Adipocyte (in vitro differentiated cells): Measurements from ENCODE around the gene AMDHD2.

Source experiments
- DNase-seq: peaks from one replicate; pipeline ENCODE4 v3.0.0-alpha.2; 2015; ENCODE audit warnings: low read depth
- H3K27me3 ChIP-seq: replicated peaks from 2 replicates; pipeline ENCODE4 v1.7.0; 2013; ENCODE audit warnings: mild to moderate bottlenecking, low read length, moderate library complexity; ENCODE audit not compliant: control insufficient read depth, insufficient read depth
- H3K36me3 ChIP-seq: 2 replicates; pipeline ENCODE4 v1.7.0; 2013; ENCODE audit warnings: low read length, mild to moderate bottlenecking, moderate library complexity; ENCODE audit not compliant: control insufficient read depth, insufficient read depth, severe bottlenecking
- H3K4me1 ChIP-seq: 2 replicates; pipeline ENCODE4 v1.7.0; 2013; ENCODE audit warnings: mild to moderate bottlenecking, low read length, moderate library complexity; ENCODE audit not compliant: control insufficient read depth, insufficient read depth
- H3K4me3 ChIP-seq: 2 replicates; pipeline ENCODE4 v1.7.0; 2013; ENCODE audit warnings: mild to moderate bottlenecking, low read length, moderate library complexity
- H3K9ac ChIP-seq: 2 replicates; pipeline ENCODE4 v1.7.0; 2013; ENCODE audit warnings: mild to moderate bottlenecking, low read length, moderate library complexity
- H3K9me3 ChIP-seq: 2 replicates; pipeline ENCODE4 v1.7.0; 2013; ENCODE audit warnings: mild to moderate bottlenecking, low read length, moderate library complexity; ENCODE audit not compliant: control insufficient read depth

The AMDHD2 gene

GRCh38 chr16:2526135-2526534 lies 6.0 kb downstream of the AMDHD2 start:
- Histone ChIP-seq H3K4me3 (no peak overlapping the region), H3K36me3 (peaks cover 67% of the 10 kb centered on the region)

DNA sequence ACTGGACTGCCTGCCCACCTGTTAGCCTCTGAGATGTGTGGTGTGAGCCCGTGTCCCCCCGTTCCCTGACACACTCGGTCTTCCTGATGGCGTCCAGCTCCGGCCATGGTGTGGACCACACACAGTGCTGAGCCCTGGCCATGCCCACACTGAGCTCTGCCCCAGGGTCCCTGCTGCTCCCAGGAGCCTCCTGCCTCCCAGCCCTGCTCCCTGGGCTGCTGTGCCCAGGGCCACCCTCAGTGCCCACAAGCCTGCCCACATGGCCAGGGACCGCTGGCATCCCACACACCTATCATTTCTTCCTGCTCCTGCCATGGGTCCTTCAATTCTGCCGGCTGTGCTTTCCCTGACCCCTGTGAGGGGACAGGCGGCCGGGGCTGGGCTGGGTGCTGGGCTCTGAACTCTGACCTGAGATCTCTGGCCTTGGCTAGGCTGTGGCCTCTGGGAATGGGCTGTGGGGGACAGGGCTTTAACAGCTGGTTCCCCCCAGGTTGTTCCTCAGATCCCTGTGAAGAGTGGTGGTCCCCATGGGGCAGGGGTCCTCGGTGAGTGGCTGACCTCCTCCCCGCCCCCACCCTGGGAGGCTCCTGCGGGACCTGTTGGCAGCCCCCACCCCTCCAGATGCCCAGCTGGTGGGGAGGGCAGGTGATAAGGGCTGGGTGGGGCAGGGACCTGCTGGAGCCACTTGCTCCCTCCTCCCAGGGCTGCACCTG lies 7.1 kb downstream of the AMDHD2 start:
- peaks cover 4% of the 10 kb centered on the region for H3K4me1 ChIP-seq
- no peak overlapping the region for H3K4me3 ChIP-seq
- DNase-seq = no peak
- H3K27me3 ChIP-seq = no peaks in the 10 kb centered on the region
- H3K9ac ChIP-seq = no peak overlapping the region
- no peaks in the 10 kb centered on the region for H3K9me3 ChIP-seq
- peaks cover 67% of the 10 kb centered on the region for H3K36me3 ChIP-seq

More at GRCh38 chr16:2526135-2526534, 6.0 kb downstream of the AMDHD2 start:
- H3K4me1 ChIP-seq = peaks cover 4% of the 10 kb centered on the region
- H3K9me3 ChIP-seq = no peaks in the 10 kb centered on the region
- DNase-seq = no peak
- no peak overlapping the region for H3K9ac ChIP-seq
- H3K27me3 ChIP-seq = no peaks in the 10 kb centered on the region

DNA sequence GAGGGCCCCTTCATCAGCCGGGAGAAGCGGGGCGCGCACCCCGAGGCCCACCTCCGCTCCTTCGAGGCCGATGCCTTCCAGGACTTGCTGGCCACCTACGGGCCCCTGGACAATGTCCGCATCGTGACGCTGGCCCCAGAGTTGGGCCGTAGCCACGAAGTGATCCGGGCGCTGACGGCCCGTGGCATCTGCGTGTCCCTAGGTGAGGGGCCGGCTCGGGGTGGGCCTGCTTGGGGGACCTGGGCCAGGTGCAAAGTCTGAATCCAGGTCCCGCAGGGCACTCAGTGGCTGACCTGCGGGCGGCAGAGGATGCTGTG lies 7.6 kb downstream of the AMDHD2 start:
- peaks cover 64% of the 10 kb centered on the region for H3K36me3 ChIP-seq
- no peaks in the 10 kb centered on the region for H3K27me3 ChIP-seq
- no peak overlapping the region for H3K9ac ChIP-seq
- no peak overlapping the region for H3K4me3 ChIP-seq
- peaks cover 8% of the 10 kb centered on the region for H3K4me1 ChIP-seq
- no peaks in the 10 kb centered on the region for H3K9me3 ChIP-seq
- DNase-seq = no peak

DNA sequence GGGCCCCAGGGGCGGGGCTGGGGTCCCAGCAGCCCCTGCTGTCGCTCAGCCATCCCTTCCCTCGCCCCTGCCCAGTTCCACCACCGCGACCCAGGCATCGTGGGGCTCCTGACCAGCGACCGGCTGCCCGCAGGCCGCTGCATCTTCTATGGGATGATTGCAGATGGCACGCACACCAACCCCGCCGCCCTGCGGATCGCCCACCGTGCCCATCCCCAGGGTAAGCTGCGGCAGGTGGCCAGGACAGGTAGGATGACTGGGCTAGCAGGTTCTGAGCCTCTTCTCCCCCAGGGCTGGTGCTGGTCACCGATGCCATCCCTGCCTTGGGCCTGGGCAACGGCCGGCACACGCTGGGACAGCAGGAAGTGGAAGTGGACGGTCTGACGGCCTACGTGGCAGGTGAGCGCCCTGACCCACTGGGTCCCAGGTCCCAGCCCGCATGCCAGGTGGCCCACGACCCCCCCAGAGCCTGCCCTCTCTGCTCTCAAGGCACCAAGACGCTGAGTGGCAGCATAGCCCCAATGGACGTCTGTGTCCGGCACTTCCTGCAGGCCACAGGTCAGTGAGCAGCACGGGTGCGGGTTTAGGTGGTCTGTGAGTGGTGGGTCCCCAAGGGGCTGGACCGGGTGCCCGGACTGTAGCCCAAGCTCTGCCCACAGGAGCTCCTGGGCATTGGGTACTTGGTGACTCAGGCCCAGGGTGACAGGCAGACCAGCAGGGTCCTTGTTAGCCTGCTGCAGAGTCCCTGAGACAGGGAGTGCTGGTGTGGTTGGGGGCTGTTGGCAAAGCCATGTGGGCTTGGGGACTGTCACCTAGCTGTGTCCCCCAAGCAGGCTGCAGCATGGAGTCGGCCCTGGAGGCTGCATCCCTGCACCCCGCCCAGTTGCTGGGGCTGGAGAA lies 8.2 kb downstream of the AMDHD2 start:
- peaks cover 59% of the 10 kb centered on the region for H3K36me3 ChIP-seq
- H3K9me3 ChIP-seq = no peaks in the 10 kb centered on the region
- H3K4me3 ChIP-seq = no peak overlapping the region
- no peak for DNase-seq
- peaks cover 11% of the 10 kb centered on the region for H3K4me1 ChIP-seq
- no peak overlapping the region for H3K9ac ChIP-seq
- no peaks in the 10 kb centered on the region for H3K27me3 ChIP-seq

DNA sequence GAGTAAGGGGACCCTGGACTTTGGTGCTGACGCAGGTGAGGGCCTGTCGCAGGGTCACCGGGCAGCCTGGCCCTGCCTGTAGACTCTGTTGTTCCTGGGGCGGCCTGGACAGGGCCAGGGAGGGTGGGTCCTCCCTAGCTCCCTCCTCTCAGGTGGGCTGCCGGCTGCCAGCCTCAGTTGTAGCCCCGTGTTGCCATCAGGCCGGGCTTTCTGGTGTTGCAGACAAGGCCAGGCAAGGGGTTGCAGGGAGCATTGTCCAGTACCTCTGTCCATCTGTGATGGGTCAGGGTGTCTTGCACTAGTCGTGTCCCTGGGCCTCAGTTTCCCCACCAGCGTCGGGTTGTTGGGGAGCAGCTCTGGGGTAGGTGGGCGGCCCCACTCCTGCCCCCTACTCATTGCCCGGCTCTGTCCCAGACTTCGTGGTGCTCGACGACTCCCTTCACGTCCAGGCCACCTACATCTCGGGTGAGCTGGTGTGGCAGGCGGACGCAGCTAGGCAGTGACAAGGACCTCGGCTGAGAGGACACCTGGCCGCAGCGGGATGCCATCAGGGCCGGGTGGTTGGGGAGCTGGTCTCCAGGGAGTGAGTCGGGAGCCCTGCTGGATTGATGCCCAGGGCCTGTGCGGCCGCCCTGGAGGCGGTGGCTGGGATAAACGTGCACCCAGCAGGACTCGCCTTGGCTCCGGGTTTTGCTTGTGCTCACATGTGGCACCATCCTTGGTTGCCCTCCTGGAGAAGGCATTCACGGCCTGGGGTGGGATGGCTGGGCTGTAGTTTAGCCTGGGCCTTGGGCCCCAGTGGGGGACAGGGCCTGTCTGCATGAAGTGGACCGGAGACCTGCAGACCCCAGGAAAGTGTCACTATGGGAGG lies 9.1 kb downstream of the AMDHD2 start:
- DNase-seq = no peak
- no peak overlapping the region for H3K9ac ChIP-seq
- H3K4me1 ChIP-seq = peaks cover 11% of the 10 kb centered on the region
- H3K36me3 ChIP-seq = peaks cover 50% of the 10 kb centered on the region
- H3K9me3 ChIP-seq = no peaks in the 10 kb centered on the region
- no peaks in the 10 kb centered on the region for H3K27me3 ChIP-seq
- H3K4me3 ChIP-seq = no peak overlapping the region

DNA sequence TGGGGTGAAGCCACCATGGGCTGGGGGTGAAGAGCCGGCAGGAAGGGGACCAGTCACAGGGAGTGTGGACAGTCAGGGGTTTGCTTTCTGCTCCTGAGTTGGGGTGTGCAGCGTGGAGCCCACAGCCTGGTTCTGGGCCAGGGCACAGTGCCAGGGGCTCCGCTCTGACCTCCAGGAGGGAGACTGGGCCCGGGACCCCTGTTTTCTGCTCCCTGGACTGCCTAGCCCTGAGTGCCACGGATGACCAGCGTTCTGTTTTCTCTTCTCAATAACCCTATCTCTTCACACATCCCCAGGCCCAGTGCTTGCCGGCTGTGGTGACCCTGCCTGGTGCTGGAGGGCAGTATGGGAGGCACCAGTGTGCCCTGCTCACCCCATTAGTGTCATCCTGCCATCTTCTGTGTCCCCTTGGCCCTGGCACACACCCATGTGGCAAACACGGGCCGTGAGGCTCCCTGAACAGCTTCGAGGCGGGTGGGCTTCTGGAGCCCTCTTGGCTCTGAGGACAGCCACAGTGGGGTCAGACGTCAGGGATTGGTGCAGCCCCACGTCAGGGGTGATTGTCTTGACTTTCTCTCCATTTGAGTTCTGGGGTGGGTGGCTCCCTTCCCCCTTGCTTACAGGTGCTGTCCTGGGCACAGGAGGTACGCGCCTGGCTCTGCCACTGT lies 9.9 kb downstream of the AMDHD2 start:
- H3K9ac ChIP-seq = no peak overlapping the region
- DNase-seq = no peak
- H3K36me3 ChIP-seq = peaks cover 42% of the 10 kb centered on the region
- no peaks in the 10 kb centered on the region for H3K9me3 ChIP-seq
- no peaks in the 10 kb centered on the region for H3K27me3 ChIP-seq
- H3K4me3 ChIP-seq = no peak overlapping the region
- H3K4me1 ChIP-seq = peaks cover 11% of the 10 kb centered on the region

- H3K9me3 ChIP-seq = no peaks in the 10 kb centered on the region
- peaks cover 15% of the 10 kb centered on the region for H3K4me1 ChIP-seq
- H3K4me3 ChIP-seq = peak overlapping the region; percentile 88
- peaks cover 42% of the 10 kb centered on the region for H3K36me3 ChIP-seq
- DNase-seq = no peak
- H3K27me3 ChIP-seq = no peaks in the 10 kb centered on the region
- peak overlapping the region; percentile 86 for H3K9ac ChIP-seq
Measured at GRCh38 chr16:2530629-2531318, 10.6 kb downstream of the AMDHD2 start.

DNA sequence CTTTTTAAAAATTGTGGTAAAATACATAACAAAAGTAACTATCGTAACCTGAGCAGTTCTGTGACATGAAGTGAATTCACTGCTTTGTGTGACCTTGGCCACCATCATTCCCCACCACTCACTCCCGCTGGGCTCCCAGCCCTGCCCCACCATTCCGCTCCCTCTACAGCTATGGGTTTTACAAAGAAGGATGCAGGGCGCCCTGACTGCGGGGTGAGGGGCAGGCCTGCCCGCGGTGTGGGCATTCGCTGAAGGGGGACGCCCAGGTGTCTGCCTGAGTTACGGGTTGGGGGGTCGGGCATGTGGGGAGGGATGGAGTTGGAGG lies 11.2 kb downstream of the AMDHD2 start, which contains the start of gene CEMP1:
TSS of gene CEMP1 (minus strand) at position 38 of the 325 bp plus-strand sequence. CDS start 335 bp downstream, outside the sequence.
- H3K27me3 ChIP-seq = no peaks in the 10 kb centered on the region
- H3K9ac ChIP-seq = peak within 1 kb of the TSS; percentile 91
- peaks cover 21% of the 10 kb centered on the region for H3K4me1 ChIP-seq
- no peaks in the 10 kb centered on the region for H3K9me3 ChIP-seq
- peak within 1 kb of the TSS; percentile 88 for H3K4me3 ChIP-seq
- DNase-seq = no peak
- H3K36me3 ChIP-seq = peaks cover 38% of the 10 kb centered on the region

DNA sequence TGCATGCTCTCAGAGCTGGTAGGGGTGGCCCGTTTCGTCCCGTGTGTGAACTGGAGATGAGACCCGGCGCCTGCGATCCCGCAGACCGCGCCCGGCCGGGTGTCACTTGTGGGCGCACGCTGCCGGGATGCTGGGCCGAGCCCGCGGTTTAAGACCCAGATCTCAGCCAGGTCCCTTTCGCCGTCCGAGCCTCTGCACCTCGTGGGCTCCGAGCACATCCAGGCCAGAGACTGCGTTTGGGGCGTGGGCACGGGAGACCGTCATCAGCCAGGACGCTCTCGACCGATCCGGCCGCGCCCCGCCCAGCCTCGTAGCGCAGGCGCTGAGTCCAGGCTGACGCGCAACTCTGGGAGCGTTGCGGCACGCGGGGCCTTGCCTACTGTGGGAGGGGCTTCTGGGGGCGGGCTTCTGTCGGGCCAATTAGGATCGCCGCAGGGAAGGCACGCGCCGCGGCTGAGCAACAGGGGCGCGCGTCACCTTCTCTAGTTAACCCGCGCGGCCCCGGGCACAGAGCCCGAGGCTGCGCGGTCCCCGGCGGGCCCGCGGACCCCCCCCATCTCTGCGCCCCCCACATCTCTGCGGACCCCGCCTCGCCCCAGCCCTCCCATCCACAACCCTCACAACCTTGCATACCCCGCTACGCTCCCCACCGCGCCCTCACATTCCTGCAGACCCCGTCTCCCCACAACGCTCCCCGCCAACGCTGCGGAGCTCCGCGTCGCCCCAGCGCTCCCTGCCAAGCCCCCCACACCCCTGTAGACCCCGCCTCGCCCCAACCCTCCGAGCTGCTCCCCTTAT lies 11.7 kb downstream of the AMDHD2 start:
- H3K4me1 ChIP-seq = peaks cover 23% of the 10 kb centered on the region
- no peaks in the 10 kb centered on the region for H3K9me3 ChIP-seq
- peak overlapping the region; percentile 88 for H3K4me3 ChIP-seq
- peak overlapping the region; percentile 91 for H3K9ac ChIP-seq
- DNase-seq = peak; percentile 99
- H3K27me3 ChIP-seq = no peaks in the 10 kb centered on the region
- peaks cover 34% of the 10 kb centered on the region for H3K36me3 ChIP-seq
